ENCODE measurements around the gene CHN1.
A peak's percentile ranks its signal among the peaks of the same experiment; 100 is the strongest.

Gene CHN1

GRCh38 chr2:175003875-175004729 lies 1.1 kb downstream of the CHN1 start:
- Mint-ChIP-seq H3K27ac (no peak overlapping the region), H3K27me3 (peaks cover 68% of the 10 kb centered on the region), H3K36me3 (ENCODE audit: low read depth) (no peaks in the 10 kb centered on the region)

GRCh38 chr2:175002547-175003274 lies 2.5 kb downstream of the CHN1 start:
- H3K9me3 Mint-ChIP-seq = no peaks in the 10 kb centered on the region
- no peak overlapping the region for H3K4me3 Mint-ChIP-seq
- peaks cover 62% of the 10 kb centered on the region for H3K27me3 Mint-ChIP-seq
- H3K36me3 Mint-ChIP-seq (ENCODE audit: low read depth) = no peaks in the 10 kb centered on the region
- H3K27ac Mint-ChIP-seq = no peak overlapping the region
- H3K4me1 Mint-ChIP-seq (ENCODE audit: low read depth) = peaks cover 12% of the 10 kb centered on the region

More at GRCh38 chr2:175003875-175004729, 1.1 kb downstream of the CHN1 start:
- Mint-ChIP-seq H3K4me1 (ENCODE audit: low read depth) (peaks cover 12% of the 10 kb centered on the region), H3K9me3 (no peaks in the 10 kb centered on the region), H3K4me3 (peak overlapping the region; percentile 78)

- Mint-ChIP-seq H3K27me3 (peaks cover 60% of the 10 kb centered on the region), H3K27ac (no peak overlapping the region), H3K4me3 (no peak overlapping the region), H3K4me1 (ENCODE audit: low read depth) (peaks cover 12% of the 10 kb centered on the region), H3K36me3 (ENCODE audit: low read depth) (no peaks in the 10 kb centered on the region), H3K9me3 (no peaks in the 10 kb centered on the region)
Measured at GRCh38 chr2:175001566-175001965, 3.6 kb downstream of the CHN1 start.

- no peaks in the 10 kb centered on the region for H3K36me3 Mint-ChIP-seq (ENCODE audit: low read depth)
- no peaks in the 10 kb centered on the region for H3K9me3 Mint-ChIP-seq
- no peaks in the 10 kb centered on the region for H3K4me1 Mint-ChIP-seq (ENCODE audit: low read depth)
- peaks cover 33% of the 10 kb centered on the region for H3K27me3 Mint-ChIP-seq
- no peak overlapping the region for H3K4me3 Mint-ChIP-seq
- no peak overlapping the region for H3K27ac Mint-ChIP-seq
Measured at GRCh38 chr2:174997110-174997509, 8.1 kb downstream of the CHN1 start.

- no peak overlapping the region for H3K4me3 Mint-ChIP-seq
- peaks cover 28% of the 10 kb centered on the region for H3K27me3 Mint-ChIP-seq
- H3K27ac Mint-ChIP-seq = no peak overlapping the region
- no peaks in the 10 kb centered on the region for H3K9me3 Mint-ChIP-seq
- no peaks in the 10 kb centered on the region for H3K36me3 Mint-ChIP-seq (ENCODE audit: low read depth)
- no peaks in the 10 kb centered on the region for H3K4me1 Mint-ChIP-seq (ENCODE audit: low read depth)
Measured at GRCh38 chr2:174996622-174997021, 8.6 kb downstream of the CHN1 start.

- Mint-ChIP-seq H3K27ac (no peak overlapping the region), H3K9me3 (no peaks in the 10 kb centered on the region), H3K4me1 (ENCODE audit: low read depth) (peaks cover 3% of the 10 kb centered on the region), H3K27me3 (peaks cover 12% of the 10 kb centered on the region), H3K36me3 (ENCODE audit: low read depth) (no peaks in the 10 kb centered on the region), H3K4me3 (no peak overlapping the region)
Measured at GRCh38 chr2:174994381-174994780, 10.8 kb downstream of the CHN1 start.

- Mint-ChIP-seq H3K4me1 (ENCODE audit: low read depth) (peaks cover 3% of the 10 kb centered on the region), H3K27me3 (peaks cover 11% of the 10 kb centered on the region), H3K36me3 (ENCODE audit: low read depth) (no peaks in the 10 kb centered on the region), H3K27ac (no peak overlapping the region), H3K4me3 (no peak overlapping the region), H3K9me3 (no peaks in the 10 kb centered on the region)
Measured at GRCh38 chr2:174992886-174993285, 12.3 kb downstream of the CHN1 start.

GRCh38 chr2:174985614-174986013 lies 19.6 kb downstream of the CHN1 start:
- Mint-ChIP-seq H3K27ac (no peak overlapping the region), H3K4me3 (no peak overlapping the region), H3K36me3 (ENCODE audit: low read depth) (no peaks in the 10 kb centered on the region), H3K27me3 (peaks cover 8% of the 10 kb centered on the region), H3K4me1 (ENCODE audit: low read depth) (peaks cover 3% of the 10 kb centered on the region), H3K9me3 (no peaks in the 10 kb centered on the region)

GRCh38 chr2:174984561-174984960 lies 20.6 kb downstream of the CHN1 start:
- no peaks in the 10 kb centered on the region for H3K9me3 Mint-ChIP-seq
- H3K4me3 Mint-ChIP-seq = no peak overlapping the region
- no peaks in the 10 kb centered on the region for H3K36me3 Mint-ChIP-seq (ENCODE audit: low read depth)
- H3K27ac Mint-ChIP-seq = no peak overlapping the region
- peaks cover 8% of the 10 kb centered on the region for H3K27me3 Mint-ChIP-seq
- no peaks in the 10 kb centered on the region for H3K4me1 Mint-ChIP-seq (ENCODE audit: low read depth)

GRCh38 chr2:174981331-174981730 lies 23.9 kb downstream of the CHN1 start:
- no peaks in the 10 kb centered on the region for H3K36me3 Mint-ChIP-seq (ENCODE audit: low read depth)
- H3K4me1 Mint-ChIP-seq (ENCODE audit: low read depth) = no peaks in the 10 kb centered on the region
- H3K27me3 Mint-ChIP-seq = peaks cover 16% of the 10 kb centered on the region
- H3K27ac Mint-ChIP-seq = no peak overlapping the region
- H3K4me3 Mint-ChIP-seq = no peak overlapping the region
- no peaks in the 10 kb centered on the region for H3K9me3 Mint-ChIP-seq

GRCh38 chr2:174979996-174980395 lies 25.2 kb downstream of the CHN1 start:
- Mint-ChIP-seq H3K27me3 (peaks cover 17% of the 10 kb centered on the region), H3K4me1 (ENCODE audit: low read depth) (no peaks in the 10 kb centered on the region), H3K9me3 (no peaks in the 10 kb centered on the region), H3K36me3 (ENCODE audit: low read depth) (no peaks in the 10 kb centered on the region), H3K4me3 (no peak overlapping the region), H3K27ac (no peak overlapping the region)

- Mint-ChIP-seq H3K36me3 (ENCODE audit: low read depth) (no peaks in the 10 kb centered on the region), H3K4me3 (no peak overlapping the region), H3K4me1 (ENCODE audit: low read depth) (no peaks in the 10 kb centered on the region), H3K27me3 (peaks cover 13% of the 10 kb centered on the region), H3K27ac (no peak overlapping the region), H3K9me3 (no peaks in the 10 kb centered on the region)
Measured at GRCh38 chr2:174977364-174977763, 27.8 kb downstream of the CHN1 start.

- Mint-ChIP-seq H3K27me3 (peaks cover 13% of the 10 kb centered on the region), H3K4me3 (no peak overlapping the region), H3K4me1 (ENCODE audit: low read depth) (peaks cover 4% of the 10 kb centered on the region)
Measured at GRCh38 chr2:174974131-174974530, 31.1 kb downstream of the CHN1 start.

GRCh38 chr2:174972924-174973323 lies 32.3 kb downstream of the CHN1 start:
- H3K27ac Mint-ChIP-seq = no peak overlapping the region
- H3K27me3 Mint-ChIP-seq = peaks cover 13% of the 10 kb centered on the region
- no peaks in the 10 kb centered on the region for H3K36me3 Mint-ChIP-seq (ENCODE audit: low read depth)
- no peaks in the 10 kb centered on the region for H3K9me3 Mint-ChIP-seq
- no peak overlapping the region for H3K4me3 Mint-ChIP-seq
- peaks cover 6% of the 10 kb centered on the region for H3K4me1 Mint-ChIP-seq (ENCODE audit: low read depth)

More at GRCh38 chr2:174974131-174974530, 31.1 kb downstream of the CHN1 start:
- Mint-ChIP-seq H3K9me3 (no peaks in the 10 kb centered on the region), H3K36me3 (ENCODE audit: low read depth) (no peaks in the 10 kb centered on the region), H3K27ac (no peak overlapping the region)

Measured in stimulated activated naive CD8-positive, alpha-beta T cell treated with anti-CD3 and anti-CD28 coated beads, Interleukin-15, Interleukin-2, amounts not matched to agents 100 ng/mL and 50 ng/mL, for 24 hours (primary cell).